ENCODE data around the gene ERICH3.

ERICH3 gene

GRCh38 chr1:74530892-74531291 is 142.7 kb downstream of the ERICH3 start:
- CTCF ChIA-PET = no interaction called here
- POLR2A ChIA-PET = no interaction called here
- DNase-seq (ENCODE audit: extremely low spot score) = no peak
- TF ChIP-seq SP1 (IDR thresholded peaks at IDR 0.05) (no peak), ARNT (IDR thresholded peaks at IDR 0.05) (no peak), ZNF384 (IDR thresholded peaks at IDR 0.05) (no peak), CTBP1 (IDR thresholded peaks at IDR 0.05; ENCODE audit: borderline replicate concordance) (no peak), TARDBP (IDR thresholded peaks at IDR 0.05) (no peak), NFRKB (IDR thresholded peaks at IDR 0.05) (no peak), FOXK2 (IDR thresholded peaks at IDR 0.05) (no peak), SUZ12 (IDR thresholded peaks at IDR 0.05) (no peak), FOXA1 (IDR thresholded peaks at IDR 0.05) (no peak), FOXM1 (IDR thresholded peaks at IDR 0.05; ENCODE audit: borderline replicate concordance) (no peak), LEF1 (IDR thresholded peaks at IDR 0.05; ENCODE audit: borderline replicate concordance) (no peak), HDGF (IDR thresholded peaks at IDR 0.05; ENCODE audit: borderline replicate concordance) (no peak), BHLHE40 (IDR thresholded peaks at IDR 0.05; ENCODE audit: borderline replicate concordance) (no peak), ELF4 (IDR thresholded peaks at IDR 0.05) (no peak), PKNOX1 (IDR thresholded peaks at IDR 0.05) (no peak)

GRCh38 chr1:74528123-74528522 is 145.5 kb downstream of the ERICH3 start:
- POLR2A ChIA-PET = no interaction called here
- CTCF ChIA-PET = no interaction called here
- no peak for TF ChIP-seq HDGF (IDR thresholded peaks at IDR 0.05; ENCODE audit: borderline replicate concordance)
- no peak for TF ChIP-seq ZNF384 (IDR thresholded peaks at IDR 0.05)
- no peak for TF ChIP-seq NFRKB (IDR thresholded peaks at IDR 0.05)
- no peak for TF ChIP-seq SUZ12 (IDR thresholded peaks at IDR 0.05)
- TF ChIP-seq CTBP1 (IDR thresholded peaks at IDR 0.05; ENCODE audit: borderline replicate concordance) = no peak
- no peak for TF ChIP-seq ARNT (IDR thresholded peaks at IDR 0.05)
- no peak for TF ChIP-seq L3MBTL2 (conservative IDR thresholded peaks at IDR 0.05)
- TF ChIP-seq PKNOX1 (IDR thresholded peaks at IDR 0.05) = no peak
- no peak for TF ChIP-seq SP1 (IDR thresholded peaks at IDR 0.05)
- no peak for TF ChIP-seq BHLHE40 (IDR thresholded peaks at IDR 0.05; ENCODE audit: borderline replicate concordance)
- no peak for DNase-seq (ENCODE audit: extremely low spot score)

GRCh38 chr1:74526708-74527107 is 146.9 kb downstream of the ERICH3 start:
- TF ChIP-seq SP1 (IDR thresholded peaks at IDR 0.05) (no peak), FOXM1 (IDR thresholded peaks at IDR 0.05; ENCODE audit: borderline replicate concordance) (no peak), FOXK2 (IDR thresholded peaks at IDR 0.05) (no peak), NFRKB (IDR thresholded peaks at IDR 0.05) (no peak)
- ChIA-PET POLR2A (no interaction called here), CTCF (no interaction called here)
- no peak for DNase-seq (ENCODE audit: extremely low spot score)

- ChIA-PET CTCF (no interaction called here), POLR2A (no interaction called here)
- TF ChIP-seq NFRKB (IDR thresholded peaks at IDR 0.05) = no peak
- TF ChIP-seq SP1 (IDR thresholded peaks at IDR 0.05) = no peak
- TF ChIP-seq FOXM1 (IDR thresholded peaks at IDR 0.05; ENCODE audit: borderline replicate concordance) = no peak
- TF ChIP-seq FOXK2 (IDR thresholded peaks at IDR 0.05) = no peak
- TF ChIP-seq ELF4 (IDR thresholded peaks at IDR 0.05) = no peak
- no peak for TF ChIP-seq SUZ12 (IDR thresholded peaks at IDR 0.05)
- TF ChIP-seq FOXA1 (IDR thresholded peaks at IDR 0.05) = no peak
- no peak for DNase-seq (ENCODE audit: extremely low spot score)
Measured at GRCh38 chr1:74523873-74524480, 149.6 kb downstream of the ERICH3 start.

GRCh38 chr1:74522148-74522547 is 151.4 kb downstream of the ERICH3 start:
- POLR2A ChIA-PET = no interaction called here

More at GRCh38 chr1:74522148-74522547, 151.4 kb downstream of the ERICH3 start:
- CTCF ChIA-PET = no interaction called here
- TF ChIP-seq PKNOX1 (IDR thresholded peaks at IDR 0.05) (no peak), LEF1 (IDR thresholded peaks at IDR 0.05; ENCODE audit: borderline replicate concordance) (no peak), SUZ12 (IDR thresholded peaks at IDR 0.05) (no peak), SP1 (IDR thresholded peaks at IDR 0.05) (no peak), NFRKB (IDR thresholded peaks at IDR 0.05) (no peak), ELF4 (IDR thresholded peaks at IDR 0.05) (no peak), FOXM1 (IDR thresholded peaks at IDR 0.05; ENCODE audit: borderline replicate concordance) (no peak), BHLHE40 (IDR thresholded peaks at IDR 0.05; ENCODE audit: borderline replicate concordance) (no peak), CTBP1 (IDR thresholded peaks at IDR 0.05; ENCODE audit: borderline replicate concordance) (no peak), ZNF384 (IDR thresholded peaks at IDR 0.05) (no peak), FOXA1 (IDR thresholded peaks at IDR 0.05) (no peak)
- DNase-seq (ENCODE audit: extremely low spot score) = no peak
